ENCODE measurements around the gene CHRNB2. TPM values are rescaled to one million over a fixed set of nuclear protein-coding genes. Genes with fewer than 3 reads are reported as not detected.
A peak's percentile ranks its signal among the peaks of the same experiment; 100 is the strongest.

The CHRNB2 gene
- total and polyA plus RNA-seq, 2 of the 8 experiments (the other 6 are each of a cell fraction or from before 2014, with no cell fraction given), result 3.1 to 4.1 TPM

- Histone ChIP-seq H2BK120ac (replicated peaks; ENCODE audit: low read depth, low read length) (no peak overlapping the region), H2AK5ac (ENCODE audit: low read depth, low read length) (no peak overlapping the region), H4K20me1 (replicated peaks in 1 of 2; ENCODE audit: control insufficient read depth in 1 of 2, insufficient read depth in 2 of 2, low read length in 2 of 2) (peaks cover 1 to 4% of the 10 kb centered on the region in 2 experiments), H3K27ac (ENCODE audit: low read depth, low read length) (no peak overlapping the region), H3K9ac (replicated peaks in 1 of 4; ENCODE audit: extremely low read depth in 1 of 4, low read depth in 3 of 4, low read length in 3 of 4) (no peak overlapping the region), H4K8ac (ENCODE audit: extremely low read depth, insufficient read depth, low read length) (no peak overlapping the region), H2BK12ac (ENCODE audit: low read depth, low read length) (no peak overlapping the region), H3K4me1 (replicated peaks in 1 of 4; ENCODE audit: control insufficient read depth in 3 of 4, insufficient read depth in 4 of 4, low read length in 3 of 4) (peaks cover 6 to 21% (median 15%) of the 10 kb centered on the region in 4 experiments), H3K14ac (ENCODE audit: insufficient read length) (no peak overlapping the region), H3K4me2 (ENCODE audit: insufficient read depth in 1 of 2, low read depth in 2 of 2, low read length in 2 of 2) (no peak overlapping the region), H3K4me3 (ENCODE audit: extremely low read depth in 1 of 4, insufficient read depth in 2 of 4, low read depth in 3 of 4, low read length in 4 of 4) (no peak overlapping the region), H2BK20ac (ENCODE audit: low read length) (no peak overlapping the region), H2AFZ (ENCODE audit: low read length) (no peak overlapping the region), H3K4ac (replicated peaks; ENCODE audit: insufficient read length, low read depth, low read length) (no peak overlapping the region), H3K56ac (replicated peaks; ENCODE audit: insufficient read length, low read depth, low read length) (no peak overlapping the region), H3K9me3 (ENCODE audit: insufficient read depth in 2 of 2, low read depth in 1 of 2, low read length in 1 of 2) (no peaks in the 10 kb centered on the region), H4K91ac (replicated peaks; ENCODE audit: insufficient read length, low read length) (no peak overlapping the region), H3K79me1 (ENCODE audit: low read depth, low read length) (peaks cover 8% of the 10 kb centered on the region), H3K23ac (ENCODE audit: insufficient read length) (no peak overlapping the region), H3K23me2 (ENCODE audit: low read depth, low read length) (no peaks in the 10 kb centered on the region), H3K36me3 (ENCODE audit: control insufficient read depth in 2 of 4, insufficient read depth in 4 of 4, low read length in 3 of 4) (no peaks in the 10 kb centered on the region), H2BK5ac (ENCODE audit: low read depth, low read length) (no peak overlapping the region; the same call in 1 of the 2 replicates), H3K18ac (ENCODE audit: extremely low read depth, low read length) (no peak overlapping the region), H2BK15ac (ENCODE audit: low read length) (no peak overlapping the region), H3K27me3 (replicated peaks in 1 of 4; ENCODE audit: control insufficient read depth in 3 of 4, extremely low read depth in 1 of 4, insufficient read depth in 3 of 4, low read length in 3 of 4) (no peaks in the 10 kb centered on the region), H4K5ac (ENCODE audit: insufficient read length, low read depth, low read length) (no peak overlapping the region), H3K79me2 (ENCODE audit: control insufficient read depth in 1 of 2, insufficient read depth in 2 of 2, low read length in 2 of 2) (peaks cover 19 to 94% of the 10 kb centered on the region in 2 experiments)
- ChIA-PET CTCF (ENCODE audit: partially characterized antibody) (interaction anchor here (1.0 to 1.9 kb wide), 6 partner anchors 9 to 130 kb away, joined by 3 to 8 read pairs (median 4); no protein-coding TSS in a partner anchor), POLR2A (ENCODE audit: partially characterized antibody) (interaction anchor here (1.2 kb wide), 1 partner anchor 9 kb away, joined by 3 read pairs; no protein-coding TSS in a partner anchor)
- FAIRE-seq, result no peak
- DNase-seq (ENCODE audit: low read depth in 1 of 2, low spot score in 2 of 2), result no peak
- 76% methylated on average over 6 of the region's 6 CpGs; no CpG with 5 or more reads in 1 of the 2 experiments for WGBS, 2 experiments (ENCODE audit: extremely low coverage in 1 of 2, insufficient coverage in 1 of 2, insufficient read length in 1 of 2, insufficient replicate concordance in 2 of 2, low coverage in 1 of 2, low lambda C conversion rate in 2 of 2, missing lambda C conversion rate in 1 of 2)
- TF ChIP-seq CTCF (IDR thresholded peaks at IDR 0.05; ENCODE audit: control extremely low read depth in 1 of 3, insufficient read depth in 1 of 3, low read depth in 1 of 3, low read length in 3 of 3), result peak; percentile 43 to 51 (median 49)
- no peak for TF ChIP-seq NRF1 (IDR thresholded peaks at IDR 0.05; ENCODE audit: low read depth, low read length)
- TF ChIP-seq HDAC6 (IDR thresholded peaks at IDR 0.05; ENCODE audit: low read depth, low read length), result no peak
- no peak for TF ChIP-seq GABPA (IDR thresholded peaks at IDR 0.05; ENCODE audit: borderline replicate concordance, insufficient read depth, low read length)
- TF ChIP-seq ATF3 (IDR thresholded peaks at IDR 0.05; ENCODE audit: insufficient read depth, low read depth, low read length), result no peak
- TF ChIP-seq RAD21 (IDR thresholded peaks at IDR 0.05 in 1 of 2, conservative IDR thresholded peaks at IDR 0.05 in 1 of 2; ENCODE audit: low read depth in 2 of 2, low read length in 2 of 2), result peak; percentile 13 to 43; a peak in 2 of 4 replicates
- no peak for TF ChIP-seq TAF7 (optimal IDR thresholded peaks at IDR 0.05; ENCODE audit: borderline replicate concordance, low read depth, low read length)
- no peak for TF ChIP-seq TCF12 (IDR thresholded peaks at IDR 0.05; ENCODE audit: low read depth, low read length)
- TF ChIP-seq SAP30 (IDR thresholded peaks at IDR 0.05; ENCODE audit: insufficient read depth, insufficient replicate concordance, low read length), result no peak
- TF ChIP-seq CBX5 (IDR thresholded peaks at IDR 0.05; ENCODE audit: low read depth, low read length), result no peak
Measured at GRCh38 chr1:154614901-154615300, 47.3 kb downstream of the CHRNB2 start.

Measured in H1 (cell line).